SK-N-SH (cell line): ENCODE data around the gene CDK14. TPM values are rescaled to one million over a fixed set of nuclear protein-coding genes. Genes with fewer than 3 reads are reported as not detected.

Experiments used
- CTCF ChIA-PET: fragments of 300-600, 350-600 bp; formaldehyde crosslinking; extraction: SDS; loops from one replicate; lab custom pipeline; 2021; lab: Yijun Ruan, JAX
- POLR2A ChIA-PET: fragments of 350-600 bp; sonication (Branson Sonifier 250); formaldehyde crosslinking; extraction: SDS; loops from one replicate; lab custom pipeline; 2020; ENCODE audit warnings: antibody characterized with exemption, inconsistent platforms; lab: Yijun Ruan, JAX
- DNase-seq: peaks from one replicate; pipeline ENCODE4 v3.0.0; 2012
- H2AFZ ChIP-seq: fragments of 200-600 bp; sonication (generic); 2 replicates; pipeline ENCODE4 v1.8.1; 2016; ENCODE audit warnings: antibody characterized with exemption, mild to moderate bottlenecking, low read depth
- H3F3A ChIP-seq: fragments of 200-600 bp; sonication (generic); replicated peaks from 2 replicates; pipeline ENCODE3; 2016; ENCODE audit warnings: antibody characterized with exemption, mild to moderate bottlenecking; ENCODE audit not compliant: insufficient read depth
- H3K27ac ChIP-seq, 2 experiments: fragments of 200-500 bp in 1 of 2; fragments of 200-600 bp in 1 of 2; sonication (Bioruptor generic) in 1 of 2; sonication (generic), shearing (Covaris generic) in 1 of 2; 2 replicates each; pipeline versions ENCODE4 v1.5.1 to v1.6.1; 2014 to 2016; ENCODE audit warnings: low read depth in 2 of 2, inconsistent platforms in 1 of 2, low read length in 1 of 2, mild to moderate bottlenecking in 1 of 2, mixed read lengths in 1 of 2
- H3K27me3 ChIP-seq: fragments of 200-600 bp; sonication (generic), shearing (Covaris generic); 2 replicates; pipeline ENCODE4 v1.6.1; 2016; ENCODE audit warnings: mixed run types; ENCODE audit not compliant: insufficient read depth
- H3K36me3 ChIP-seq, 2 experiments: fragments of 200-500 bp in 1 of 2; fragments of 200-600 bp in 1 of 2; sonication (Bioruptor generic) in 1 of 2; sonication (generic) in 1 of 2; replicated peaks in 1 of 2; 2 replicates each; pipeline versions ENCODE3 to v1.5.1; 2014 to 2016; ENCODE audit warnings: low read length in 1 of 2, mild to moderate bottlenecking in 1 of 2; ENCODE audit not compliant: insufficient read depth in 2 of 2, control insufficient read depth in 1 of 2
- H3K4me1 ChIP-seq, 2 experiments: fragments of 200-500 bp in 1 of 2; fragments of 200-600 bp in 1 of 2; sonication (Bioruptor generic) in 1 of 2; sonication (generic), shearing (Covaris generic) in 1 of 2; 2 replicates each; pipeline versions ENCODE4 v1.5.1 to v1.6.1; 2014 to 2016; ENCODE audit warnings: low read depth in 1 of 2, low read length in 1 of 2, mixed run types in 1 of 2; ENCODE audit not compliant: insufficient read depth in 2 of 2, control insufficient read depth in 1 of 2
- H3K4me2 ChIP-seq: fragments of 200-600 bp; sonication (generic), shearing (Covaris generic); 2 replicates; pipeline ENCODE4 v1.6.1; 2017; ENCODE audit warnings: mixed run types
- H3K4me3 ChIP-seq, 2 experiments: fragments of 200-500 bp in 1 of 2; fragments of 200-600 bp in 1 of 2; sonication (Bioruptor generic) in 1 of 2; sonication (generic), shearing (Covaris generic) in 1 of 2; 2 replicates each; pipeline versions ENCODE4 v1.5.1 to v1.8.1; 2014 to 2016; ENCODE audit warnings: low read depth in 2 of 2, inconsistent platforms in 1 of 2, low read length in 1 of 2, mild to moderate bottlenecking in 1 of 2, mixed read lengths in 1 of 2, moderate library complexity in 1 of 2
- H3K79me2 ChIP-seq: fragments of 200-600 bp; sonication (generic); 2 replicates; pipeline ENCODE4 v1.8.1; 2017; ENCODE audit warnings: mild to moderate bottlenecking; ENCODE audit not compliant: insufficient read depth
- H3K9ac ChIP-seq: fragments of 200-600 bp; sonication (generic); 2 replicates; pipeline ENCODE4 v1.6.1; 2017; ENCODE audit warnings: mixed run types
- H3K9me2 ChIP-seq: fragments of 200-600 bp; sonication (generic); 2 replicates; pipeline ENCODE4 v1.6.1; 2017; ENCODE audit warnings: mixed run types
- H3K9me3 ChIP-seq: fragments of 200-600 bp; sonication (generic); 2 replicates; pipeline ENCODE4 v1.6.1; 2017; ENCODE audit warnings: mixed run types, mild to moderate bottlenecking, moderate library complexity
- H4K20me1 ChIP-seq: fragments of 200-600 bp; sonication (generic); 2 replicates; pipeline ENCODE4 v1.6.1; 2017; ENCODE audit warnings: mild to moderate bottlenecking, mixed run types; ENCODE audit not compliant: insufficient read depth
- ELF1 ChIP-seq: IDR thresholded peaks from 2 replicates; pipeline ENCODE4 v1.4.0; 2012
- EP300 ChIP-seq, 2 experiments: IDR thresholded peaks; 2 replicates each; pipeline versions ENCODE4 v1.4.0 to v1.6.1; 2012; ENCODE audit warnings: borderline replicate concordance in 1 of 2, low read depth in 1 of 2, low read length in 1 of 2
- EZH2phosphoT487 ChIP-seq: fragments of 200-600 bp; sonication (generic); IDR thresholded peaks from 2 replicates; pipeline ENCODE4 v1.6.1; 2017; ENCODE audit warnings: low read depth, mixed run types, mild to moderate bottlenecking, antibody characterized with exemption, moderate library complexity, borderline replicate concordance
- FOSL2 ChIP-seq: IDR thresholded peaks from 2 replicates; pipeline ENCODE4 v1.4.0; 2012; ENCODE audit warnings: low read depth, mild to moderate bottlenecking, moderate library complexity, borderline replicate concordance
- FOXM1 ChIP-seq: IDR thresholded peaks from 2 replicates; pipeline ENCODE4 v1.4.0; 2012; ENCODE audit warnings: low read depth, mild to moderate bottlenecking
- GATA2 ChIP-seq: sonication (generic); formaldehyde crosslinking; IDR thresholded peaks from 2 replicates; pipeline ENCODE4 v1.5.0; 2020; ENCODE audit warnings: mild to moderate bottlenecking, missing genetic modification reagents
- MEF2A ChIP-seq: IDR thresholded peaks from 2 replicates; pipeline ENCODE4 v1.4.0; 2012; ENCODE audit warnings: low read depth, borderline replicate concordance
- MXI1 ChIP-seq: IDR thresholded peaks from 2 replicates; pipeline ENCODE4 v1.6.1; 2012; ENCODE audit warnings: mild to moderate bottlenecking, low read depth, low read length, improper control_type of control experiment
- NFIC ChIP-seq: IDR thresholded peaks from 2 replicates; pipeline ENCODE4 v1.4.0; 2012; ENCODE audit warnings: borderline replicate concordance
- POLR2AphosphoS5 ChIP-seq: IDR thresholded peaks from 2 replicates; pipeline ENCODE4 v1.6.1; 2012; ENCODE audit warnings: low read depth, low read length
- RAD21 ChIP-seq: IDR thresholded peaks from 2 replicates; pipeline ENCODE4 v1.6.1; 2012; ENCODE audit warnings: mild to moderate bottlenecking, low read length
- RFX5 ChIP-seq: IDR thresholded peaks from 2 replicates; pipeline ENCODE4 v1.6.1; 2012; ENCODE audit warnings: mild to moderate bottlenecking, improper control_type of control experiment, low read length
- RXRA ChIP-seq: IDR thresholded peaks from 2 replicates; pipeline ENCODE4 v1.4.0; 2012; ENCODE audit warnings: low read depth, mild to moderate bottlenecking, borderline replicate concordance
- TAF1 ChIP-seq: IDR thresholded peaks from 2 replicates; pipeline ENCODE4 v1.6.1; 2012; ENCODE audit warnings: low read depth, mild to moderate bottlenecking, low read length, moderate library complexity, borderline replicate concordance
- TCF12 ChIP-seq: IDR thresholded peaks from 2 replicates; pipeline ENCODE4 v1.4.0; 2012
- WGBS: methylation state at CpG from one replicate; pipeline ENCODE4 v1.1.6; 2017; ENCODE audit warnings: low lambda C conversion rate; 5-methylcytosine and 5-hydroxymethylcytosine counted together
- polyA plus RNA-seq, 3 experiments: library from polyadenylated mRNA; depleted of rRNA; stranded (reverse); fragments of >200 nt; gene quantifications; 2 replicates each; pipeline ENCODE4 v1.2.3, GENCODE V29; 2012
- TF ChIP-seq, protein P1 (sequence below): IDR thresholded peaks from 2 replicates; pipeline ENCODE4 v1.6.1; 2012; ENCODE audit warnings: mild to moderate bottlenecking, low read depth, low read length, moderate library complexity
- TF ChIP-seq, protein P2 (sequence below): fragments of 200-600 bp; sonication (generic); IDR thresholded peaks from 2 replicates; pipeline ENCODE4 v1.6.1; 2017; ENCODE audit warnings: antibody characterized with exemption, mild to moderate bottlenecking, moderate library complexity
- TF ChIP-seq, protein P3 (sequence below): IDR thresholded peaks from 2 replicates; pipeline ENCODE4 v1.4.0; 2012; ENCODE audit warnings: low read depth, borderline replicate concordance
- TF ChIP-seq, protein P4 (sequence below): IDR thresholded peaks from 2 replicates; pipeline ENCODE4 v1.4.0; 2012; ENCODE audit warnings: low read depth

CDK14 gene
- polyA plus RNA-seq, 1 of the 3 experiments (the other 2 are of a cell fraction) = 13.9 TPM

DNA sequence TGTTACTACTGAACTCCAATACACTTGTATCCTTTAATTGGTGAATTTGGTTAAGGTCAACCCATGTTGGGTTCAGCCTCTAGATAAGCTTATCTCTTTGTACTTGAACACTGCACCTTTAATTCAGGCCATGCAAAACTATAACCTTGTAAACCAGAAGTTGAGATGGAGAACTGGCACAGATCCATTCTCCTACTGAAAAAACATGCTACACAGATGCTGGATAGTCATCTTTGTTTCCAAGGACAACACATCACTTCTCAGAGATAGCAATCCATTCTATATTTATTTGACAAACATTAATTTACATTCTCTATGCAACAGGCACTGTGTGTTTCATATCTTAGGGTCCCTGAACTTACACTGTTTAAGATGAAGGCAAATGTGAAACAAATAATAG is 2.9 kb upstream of the CDK14 start (continued):
- TF ChIP-seq MEF2A (no peak), FOSL2 (no peak), GATA2 (CRISPR knock-in tag) (peak; percentile 89), POLR2AphosphoS5 (no peak), ELF1 (no peak), RAD21 (no peak), NFIC (peak; percentile 54; the same call in 1 of the 2 replicates), EP300 (IDR thresholded peaks at IDR 0.05; ENCODE audit: borderline replicate concordance in 1 of 2, low read depth in 1 of 2, low read length in 1 of 2) (peak in 1 of 2 experiments; percentile 47; a peak in 1 of 4 replicates), TAF1 (no peak), RFX5 (no peak), FOXM1 (no peak), EZH2phosphoT487 (no peak)
- TF ChIP-seq, protein P1, sequence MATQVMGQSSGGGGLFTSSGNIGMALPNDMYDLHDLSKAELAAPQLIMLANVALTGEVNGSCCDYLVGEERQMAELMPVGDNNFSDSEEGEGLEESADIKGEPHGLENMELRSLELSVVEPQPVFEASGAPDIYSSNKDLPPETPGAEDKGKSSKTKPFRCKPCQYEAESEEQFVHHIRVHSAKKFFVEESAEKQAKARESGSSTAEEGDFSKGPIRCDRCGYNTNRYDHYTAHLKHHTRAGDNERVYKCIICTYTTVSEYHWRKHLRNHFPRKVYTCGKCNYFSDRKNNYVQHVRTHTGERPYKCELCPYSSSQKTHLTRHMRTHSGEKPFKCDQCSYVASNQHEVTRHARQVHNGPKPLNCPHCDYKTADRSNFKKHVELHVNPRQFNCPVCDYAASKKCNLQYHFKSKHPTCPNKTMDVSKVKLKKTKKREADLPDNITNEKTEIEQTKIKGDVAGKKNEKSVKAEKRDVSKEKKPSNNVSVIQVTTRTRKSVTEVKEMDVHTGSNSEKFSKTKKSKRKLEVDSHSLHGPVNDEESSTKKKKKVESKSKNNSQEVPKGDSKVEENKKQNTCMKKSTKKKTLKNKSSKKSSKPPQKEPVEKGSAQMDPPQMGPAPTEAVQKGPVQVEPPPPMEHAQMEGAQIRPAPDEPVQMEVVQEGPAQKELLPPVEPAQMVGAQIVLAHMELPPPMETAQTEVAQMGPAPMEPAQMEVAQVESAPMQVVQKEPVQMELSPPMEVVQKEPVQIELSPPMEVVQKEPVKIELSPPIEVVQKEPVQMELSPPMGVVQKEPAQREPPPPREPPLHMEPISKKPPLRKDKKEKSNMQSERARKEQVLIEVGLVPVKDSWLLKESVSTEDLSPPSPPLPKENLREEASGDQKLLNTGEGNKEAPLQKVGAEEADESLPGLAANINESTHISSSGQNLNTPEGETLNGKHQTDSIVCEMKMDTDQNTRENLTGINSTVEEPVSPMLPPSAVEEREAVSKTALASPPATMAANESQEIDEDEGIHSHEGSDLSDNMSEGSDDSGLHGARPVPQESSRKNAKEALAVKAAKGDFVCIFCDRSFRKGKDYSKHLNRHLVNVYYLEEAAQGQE = no peak
- TF ChIP-seq, protein P2, sequence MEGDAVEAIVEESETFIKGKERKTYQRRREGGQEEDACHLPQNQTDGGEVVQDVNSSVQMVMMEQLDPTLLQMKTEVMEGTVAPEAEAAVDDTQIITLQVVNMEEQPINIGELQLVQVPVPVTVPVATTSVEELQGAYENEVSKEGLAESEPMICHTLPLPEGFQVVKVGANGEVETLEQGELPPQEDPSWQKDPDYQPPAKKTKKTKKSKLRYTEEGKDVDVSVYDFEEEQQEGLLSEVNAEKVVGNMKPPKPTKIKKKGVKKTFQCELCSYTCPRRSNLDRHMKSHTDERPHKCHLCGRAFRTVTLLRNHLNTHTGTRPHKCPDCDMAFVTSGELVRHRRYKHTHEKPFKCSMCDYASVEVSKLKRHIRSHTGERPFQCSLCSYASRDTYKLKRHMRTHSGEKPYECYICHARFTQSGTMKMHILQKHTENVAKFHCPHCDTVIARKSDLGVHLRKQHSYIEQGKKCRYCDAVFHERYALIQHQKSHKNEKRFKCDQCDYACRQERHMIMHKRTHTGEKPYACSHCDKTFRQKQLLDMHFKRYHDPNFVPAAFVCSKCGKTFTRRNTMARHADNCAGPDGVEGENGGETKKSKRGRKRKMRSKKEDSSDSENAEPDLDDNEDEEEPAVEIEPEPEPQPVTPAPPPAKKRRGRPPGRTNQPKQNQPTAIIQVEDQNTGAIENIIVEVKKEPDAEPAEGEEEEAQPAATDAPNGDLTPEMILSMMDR = no peak

DNA sequence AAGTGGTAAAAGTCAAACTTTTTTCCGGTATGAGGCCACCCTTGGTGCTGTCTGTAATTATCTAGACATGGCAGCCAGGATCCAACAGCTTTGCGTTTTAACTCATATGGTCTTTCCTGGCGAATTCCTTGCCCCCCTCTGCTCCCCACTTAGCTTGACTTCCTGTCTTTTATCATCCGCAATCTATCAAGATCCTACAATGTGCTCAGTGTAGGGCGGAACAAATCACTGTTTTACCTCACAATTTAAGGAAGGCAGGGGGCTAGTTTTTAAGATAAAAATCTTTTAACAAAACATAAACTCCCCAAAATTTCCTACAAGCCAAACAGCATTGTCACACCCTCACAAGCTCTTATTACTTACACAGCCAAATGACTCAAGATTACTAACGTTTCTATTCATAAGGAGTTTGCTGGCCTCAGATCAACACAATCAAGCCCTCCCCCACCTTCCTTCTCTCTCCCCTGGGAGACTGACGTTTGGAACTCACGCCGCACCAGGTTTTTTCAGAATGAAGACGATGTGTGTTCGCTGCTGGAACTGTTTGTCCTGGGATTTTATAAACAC is 1.3 kb upstream of the CDK14 start:
- H3K4me2 ChIP-seq = peak overlapping the region; percentile 72
- CTCF ChIA-PET = interaction anchor here (0.6 to 5.3 kb wide), 21 partner anchors 8 to 489 kb away, joined by 3 to 44 read pairs (median 5); partner anchors contain the start of gene STEAP1
- H3K27ac ChIP-seq = peak overlapping the region; percentile 40 to 85; a peak in 3 of 4 replicates
- peak overlapping the region; percentile 74 for H2AFZ ChIP-seq
- H3K9ac ChIP-seq = peak overlapping the region; percentile 90; the same call in 1 of the 2 replicates
- POLR2A ChIA-PET = no interaction called here
- peaks cover 8% of the 10 kb centered on the region; the same call in 1 of the 2 replicates for H4K20me1 ChIP-seq
- peaks cover 36% of the 10 kb centered on the region for H3K79me2 ChIP-seq
- no peaks in the 10 kb centered on the region for H3K9me3 ChIP-seq
- H3K9me2 ChIP-seq = no peaks in the 10 kb centered on the region
- WGBS = 25% methylated on average over 11 of the region's 11 CpGs
- H3K27me3 ChIP-seq = no peaks in the 10 kb centered on the region
- no peaks in the 10 kb centered on the region for H3K36me3 ChIP-seq
- peaks cover 14 to 25% of the 10 kb centered on the region in 2 experiments for H3K4me1 ChIP-seq
- peaks cover 34% of the 10 kb centered on the region for H3F3A ChIP-seq
- peak overlapping the region; percentile 96 to 99 for H3K4me3 ChIP-seq
- peak; percentile 32 for DNase-seq
- peak; percentile 13; the same call in 1 of the 2 replicates for TF ChIP-seq RXRA
- TF ChIP-seq MXI1 = no peak
- peak in 1 of 2 experiments; percentile 78; a peak in 2 of 4 replicates for TF ChIP-seq EP300 (IDR thresholded peaks at IDR 0.05; ENCODE audit: borderline replicate concordance in 1 of 2, low read depth in 1 of 2, low read length in 1 of 2)
- TF ChIP-seq, protein P3, sequence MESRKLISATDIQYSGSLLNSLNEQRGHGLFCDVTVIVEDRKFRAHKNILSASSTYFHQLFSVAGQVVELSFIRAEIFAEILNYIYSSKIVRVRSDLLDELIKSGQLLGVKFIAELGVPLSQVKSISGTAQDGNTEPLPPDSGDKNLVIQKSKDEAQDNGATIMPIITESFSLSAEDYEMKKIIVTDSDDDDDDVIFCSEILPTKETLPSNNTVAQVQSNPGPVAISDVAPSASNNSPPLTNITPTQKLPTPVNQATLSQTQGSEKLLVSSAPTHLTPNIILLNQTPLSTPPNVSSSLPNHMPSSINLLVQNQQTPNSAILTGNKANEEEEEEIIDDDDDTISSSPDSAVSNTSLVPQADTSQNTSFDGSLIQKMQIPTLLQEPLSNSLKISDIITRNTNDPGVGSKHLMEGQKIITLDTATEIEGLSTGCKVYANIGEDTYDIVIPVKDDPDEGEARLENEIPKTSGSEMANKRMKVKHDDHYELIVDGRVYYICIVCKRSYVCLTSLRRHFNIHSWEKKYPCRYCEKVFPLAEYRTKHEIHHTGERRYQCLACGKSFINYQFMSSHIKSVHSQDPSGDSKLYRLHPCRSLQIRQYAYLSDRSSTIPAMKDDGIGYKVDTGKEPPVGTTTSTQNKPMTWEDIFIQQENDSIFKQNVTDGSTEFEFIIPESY = no peak
- TF ChIP-seq, protein P1 = no peak
- TF ChIP-seq, protein P4, sequence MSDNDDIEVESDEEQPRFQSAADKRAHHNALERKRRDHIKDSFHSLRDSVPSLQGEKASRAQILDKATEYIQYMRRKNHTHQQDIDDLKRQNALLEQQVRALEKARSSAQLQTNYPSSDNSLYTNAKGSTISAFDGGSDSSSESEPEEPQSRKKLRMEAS = peak; percentile 75; the same call in 1 of the 2 replicates
- peak; percentile 77 for TF ChIP-seq TCF12
